Kidney (tissue), 14 donors: Measurements from ENCODE around the gene ARHGAP8. TPM values are rescaled to one million over a fixed set of nuclear protein-coding genes. Genes with fewer than 3 reads are reported as not detected.
A peak's percentile ranks its signal among the peaks of the same experiment; 100 is the strongest.

Experiments used
- DNase-seq, 5 donors: peaks; one replicate each; pipeline ENCODE4 v3.0.0-alpha.2; 2013 to 2020
- FAIRE-seq: peaks from 2 replicates; lab custom pipeline; 2012; peaks lifted over from hg19 to GRCh38; lab: Jason Lieb, UNC
- H3K27ac ChIP-seq, 2 donors: one replicate each; pipeline ENCODE4 v1.7.0; 2013; ENCODE audit warnings: low read depth in 2 of 2, low read length in 2 of 2, inconsistent platforms in 1 of 2
- H3K27me3 ChIP-seq: one replicate; pipeline ENCODE4 v1.7.1; 2013; ENCODE audit warnings: low read length, inconsistent platforms; ENCODE audit not compliant: control insufficient read depth, insufficient read depth
- H3K36me3 ChIP-seq, 3 donors: one replicate each; pipeline versions ENCODE4 v1.7.0 to v1.7.1; 2013; ENCODE audit warnings: low read length in 3 of 3, control low read depth in 1 of 3, inconsistent platforms in 1 of 3; ENCODE audit not compliant: insufficient read depth in 3 of 3, control insufficient read depth in 2 of 3
- H3K4me1 ChIP-seq, 3 donors: one replicate each; pipeline versions ENCODE4 v1.7.0 to v1.7.1; 2013; ENCODE audit warnings: low read length in 3 of 3, inconsistent platforms in 1 of 3, low read depth in 1 of 3; ENCODE audit not compliant: control insufficient read depth in 2 of 3, insufficient read depth in 2 of 3
- H3K4me3 ChIP-seq, 3 donors: one replicate each; pipeline versions ENCODE4 v1.7.0 to v1.8.1; 2013; ENCODE audit warnings: low read length in 3 of 3, control low read depth in 1 of 3, inconsistent platforms in 1 of 3
- H3K9ac ChIP-seq, 3 donors: one replicate each; pipeline versions ENCODE4 v1.7.0 to v1.7.1; 2013; ENCODE audit warnings: low read length in 3 of 3, control low read depth in 1 of 3, inconsistent platforms in 1 of 3
- H3K9me3 ChIP-seq, 3 donors: one replicate each; pipeline versions ENCODE4 v1.7.0 to v1.7.1; 2013; ENCODE audit warnings: low read length in 3 of 3, control low read depth in 1 of 3, inconsistent platforms in 1 of 3; ENCODE audit not compliant: control insufficient read depth in 2 of 3, insufficient read depth in 1 of 3
- CTCF ChIP-seq: IDR thresholded peaks from 3 replicates; pipeline ENCODE4 v1.5.1; 2012; ENCODE audit warnings: mild to moderate bottlenecking, moderate library complexity, borderline replicate concordance; ENCODE audit not compliant: insufficient read depth; ENCODE audit errors: extremely low read depth
- intact Hi-C: fragments of 100-400 bp; cut with DNase I; formaldehyde crosslinking; loops from one replicate; pipeline ENCODE4 v1.11.1; 2022
- polyA plus RNA-seq: library from polyadenylated mRNA; stranded (reverse); fragments of 350-450 nt; fragmentation: Illumina TruSeq; extraction: RNeasy Lipid Tissue Mini Kit (QIAGEN cat#74804); gene quantifications from one replicate; pipeline ENCODE4 v1.2.3, GENCODE V29; 2014; ENCODE audit warnings: low read depth, low replicate concordance; ENCODE audit not compliant: insufficient read depth
- total RNA-seq: library from RNA; stranded (reverse); fragmentation: NEBNext Ultra II Directional; extraction: Animal tissue kit (Norgen Biotek cat#: 25700); gene quantifications from one replicate; pipeline ENCODE4 v1.2.1, GENCODE V29; 2021
- donor health status: control.
- donor health status: control.
- donor health status: control.
- donor health status: control.
- donor health status: control.
- donor health status: DM: yes; HTN: yes; CAD: no.
- donor health status: Normal renal cell carcinoma (clear cell type).

The ARHGAP8 gene
- total and polyA plus RNA-seq, 2 donors from 2014 or later = 30.2 to 35.7 TPM

GRCh38 chr22:44807232-44807631, 54.9 kb downstream of the ARHGAP8 start:
- TF ChIP-seq CTCF = no peak
- H3K4me1 ChIP-seq = no peaks in the 10 kb centered on the region
- no peak for DNase-seq
- peaks cover 0 to 16% (median 0%) of the 10 kb centered on the region in 3 donors for H3K36me3 ChIP-seq
- no peak overlapping the region for H3K9ac ChIP-seq
- no peak overlapping the region for H3K4me3 ChIP-seq
- no peaks in the 10 kb centered on the region for H3K9me3 ChIP-seq
- no peaks in the 10 kb centered on the region for H3K27me3 ChIP-seq
- FAIRE-seq = no peak
- H3K27ac ChIP-seq = no peak overlapping the region
- intact Hi-C loops = no loop called here

GRCh38 chr22:44807915-44808690, 55.7 kb downstream of the ARHGAP8 start:
- Histone ChIP-seq H3K27ac (no peak overlapping the region), H3K9ac (no peak overlapping the region), H3K36me3 (peaks cover 0 to 16% (median 0%) of the 10 kb centered on the region in 3 donors), H3K9me3 (no peaks in the 10 kb centered on the region), H3K4me3 (no peak overlapping the region), H3K27me3 (no peaks in the 10 kb centered on the region), H3K4me1 (no peaks in the 10 kb centered on the region)
- no peak for TF ChIP-seq CTCF
- peak in 2 of 5 donors; percentile 34 to 45 for DNase-seq
- FAIRE-seq = no peak
- intact Hi-C loops = no loop called here

- Histone ChIP-seq H3K27ac (no peak overlapping the region), H3K9ac (no peak overlapping the region), H3K36me3 (peaks cover 0 to 16% (median 0%) of the 10 kb centered on the region in 3 donors), H3K4me1 (no peaks in the 10 kb centered on the region), H3K27me3 (no peaks in the 10 kb centered on the region), H3K4me3 (no peak overlapping the region), H3K9me3 (peaks cover 0 to 1% (median 0%) of the 10 kb centered on the region in 3 donors)
- no peak for FAIRE-seq
- intact Hi-C loops = no loop called here
- DNase-seq = peak in 1 of 5 donors; percentile 67
- no peak for TF ChIP-seq CTCF
Observed at GRCh38 chr22:44809456-44809855, 57.1 kb downstream of the ARHGAP8 start.
